ENCODE measurements around the gene DNAJC5.

Gene DNAJC5

GRCh38 chr20:63982937-63983336, 88.0 kb downstream of the DNAJC5 start:
- no peak for DNase-seq (ENCODE audit: low spot score)
